Astrocyte of the cerebellum (primary cell): ENCODE data around the gene P2RX1.

ENCODE experiments used
- DNase-seq: peaks from one replicate; pipeline ENCODE4 v3.0.0-alpha.2; 2011; ENCODE audit warnings: low read depth
- H3K4me3 ChIP-seq: 2 replicates; pipeline ENCODE4 v1.5.1; 2011; ENCODE audit warnings: mild to moderate bottlenecking, low read depth, low read length, moderate library complexity
- CTCF ChIP-seq: IDR thresholded peaks from 2 replicates; pipeline ENCODE4 v1.5.1; 2012; ENCODE audit warnings: low read length, low read depth, moderate library complexity, mild to moderate bottlenecking; ENCODE audit errors: missing control alignments
- in situ Hi-C: cut with HindIII; loops from 2 replicates; pipeline ENCODE4 v1.10.0; 2017; ENCODE audit warnings: low sequenced_read_pairs

The P2RX1 gene

DNA sequence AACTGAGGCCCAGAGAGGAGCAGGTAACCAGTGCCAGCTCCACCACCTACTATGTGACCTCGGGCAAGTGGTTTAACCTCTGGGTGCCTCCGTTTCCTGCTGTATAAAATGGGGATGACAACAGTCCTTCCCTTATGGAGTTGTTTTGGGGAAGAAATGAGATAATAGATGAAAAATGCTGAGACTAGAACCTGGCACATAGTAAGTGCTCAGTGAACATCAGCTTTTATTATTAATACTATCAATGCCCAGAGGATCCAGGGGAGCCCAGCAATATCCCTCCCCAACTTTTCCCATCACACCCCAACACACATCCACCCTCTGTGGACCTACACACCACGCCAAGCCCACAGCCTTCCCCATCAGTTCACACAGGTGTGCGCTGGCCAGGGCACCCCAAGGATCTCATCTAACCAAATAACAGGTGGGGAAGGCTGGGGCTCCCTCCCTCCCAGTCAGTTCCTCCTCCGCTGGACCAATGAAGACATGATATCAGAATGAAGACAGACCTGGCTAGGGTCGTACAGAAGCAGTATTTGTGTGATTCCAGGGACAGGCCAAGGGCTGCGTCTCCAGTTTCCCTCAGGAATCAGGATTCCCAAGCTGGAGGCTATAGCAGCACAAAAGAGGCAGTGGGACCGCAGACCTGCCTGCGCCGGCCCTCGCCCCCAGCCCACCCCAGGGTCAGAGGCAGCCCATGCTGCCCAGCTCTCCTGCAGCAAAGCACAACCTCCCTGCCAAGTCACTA, 46.1 kb upstream of the P2RX1 start:
- no peak for TF ChIP-seq CTCF
- DNase-seq = no peak
- H3K4me3 ChIP-seq = no peak overlapping the region
- in situ Hi-C loops = no loop called here

GRCh38 chr17:3961564-3962047, 45.3 kb upstream of the P2RX1 start:
- no peak for DNase-seq
- H3K4me3 ChIP-seq = no peak overlapping the region
- TF ChIP-seq CTCF = no peak
- in situ Hi-C loops = no loop called here

- no peak for TF ChIP-seq CTCF
- no peak for DNase-seq
- in situ Hi-C loops = no loop called here
- no peak overlapping the region for H3K4me3 ChIP-seq
Observed at GRCh38 chr17:3960764-3961163, 44.5 kb upstream of the P2RX1 start.

DNA sequence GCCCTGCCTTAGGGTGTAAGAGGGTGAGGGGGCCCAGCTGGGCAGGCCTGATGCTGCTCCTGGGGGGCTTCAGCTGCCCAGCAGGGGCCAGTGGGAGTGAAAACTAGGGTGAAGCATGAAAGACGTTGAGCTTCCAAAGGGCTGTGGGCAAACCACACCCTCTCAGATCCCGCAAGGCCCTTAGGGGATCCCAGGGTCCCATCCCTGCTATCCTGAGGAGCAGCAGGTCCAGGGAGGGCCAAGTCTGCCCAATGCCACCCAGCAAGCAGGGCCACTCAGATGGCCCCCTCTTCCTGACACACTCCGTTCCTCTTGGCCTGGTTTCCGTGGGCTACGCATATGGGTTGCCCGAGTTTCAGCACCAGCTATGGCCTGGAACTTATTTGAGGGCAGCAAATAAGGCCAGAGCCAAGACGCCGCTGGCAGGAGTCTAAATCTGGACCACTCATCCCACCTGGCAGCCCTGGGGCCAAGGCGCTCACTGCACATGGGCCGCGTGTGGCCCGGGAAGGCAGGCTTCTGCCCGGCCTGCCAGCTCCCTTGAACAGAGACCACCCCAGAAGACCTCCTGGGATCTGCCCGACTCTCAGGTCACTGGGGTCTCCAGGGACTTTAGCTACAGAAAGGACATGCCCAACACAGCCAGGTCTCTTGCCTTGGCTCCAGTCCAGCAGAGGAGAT, 43.8 kb upstream of the P2RX1 start:
- TF ChIP-seq CTCF = no peak
- no peak overlapping the region for H3K4me3 ChIP-seq
- in situ Hi-C loops = loop anchor here (5.0 kb wide), 1 partner anchor 53 kb away; no protein-coding TSS in a partner anchor
- no peak for DNase-seq

DNA sequence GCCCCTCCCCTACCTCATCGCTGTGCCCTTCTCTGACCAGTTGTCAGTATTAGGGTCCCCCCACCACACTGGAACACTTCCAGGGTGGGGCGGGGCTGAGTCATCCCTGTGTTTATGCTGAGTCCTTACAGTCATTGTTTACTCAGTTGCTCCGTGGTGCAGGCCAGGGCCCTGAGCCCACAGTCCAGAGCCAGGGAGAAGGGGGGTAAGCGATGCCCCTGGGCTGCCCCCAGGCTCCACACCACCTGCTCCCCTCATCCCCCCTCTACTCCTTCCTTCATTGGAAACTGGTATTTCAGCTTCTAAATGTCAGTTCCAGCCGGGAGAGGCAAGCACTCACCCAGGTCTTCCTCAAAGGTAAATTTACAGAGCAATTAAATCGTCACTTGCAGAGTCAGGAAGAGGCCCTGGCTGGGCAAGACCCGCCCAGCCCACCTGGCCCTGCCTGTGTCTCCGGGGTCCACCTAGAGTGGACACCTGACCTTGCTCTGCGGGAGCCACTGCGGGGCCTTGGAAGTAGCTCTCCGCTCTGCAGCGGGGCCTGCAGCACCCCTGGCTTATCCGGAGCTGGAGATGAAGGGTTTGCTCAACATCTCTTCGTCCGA, 43.1 kb upstream of the P2RX1 start:
- no peak overlapping the region for H3K4me3 ChIP-seq
- no peak for DNase-seq

More for the DNA sequence above, 43.1 kb upstream of the P2RX1 start:
- in situ Hi-C loops = loop anchor here (5.0 kb wide), 1 partner anchor 52 kb away; no protein-coding TSS in a partner anchor
- TF ChIP-seq CTCF = no peak
